Mesenchymal stem cell (in vitro differentiated cells and primary cell): Measurements from ENCODE around the gene PLIN5.
A peak's percentile ranks its signal among the peaks of the same experiment; 100 is the strongest.

Experiments used
- DNase-seq: peaks from one replicate; pipeline ENCODE4 v3.0.0-alpha.2; 2013
- H2AFZ ChIP-seq: one replicate; pipeline ENCODE4 v1.6.1; 2013; ENCODE audit warnings: low read depth, mild to moderate bottlenecking, control low read depth, inconsistent platforms, low read length, moderate library complexity
- H2AK5ac ChIP-seq: 2 replicates; pipeline ENCODE4 v1.6.1; 2013; ENCODE audit warnings: low read length, moderate library complexity, mild to moderate bottlenecking, inconsistent platforms; ENCODE audit not compliant: severe bottlenecking
- H2BK120ac ChIP-seq: one replicate; pipeline ENCODE4 v1.6.1; 2013; ENCODE audit warnings: low read depth, mild to moderate bottlenecking, inconsistent platforms, low read length, moderate library complexity
- H2BK12ac ChIP-seq, 2 experiments: one replicate each; pipeline ENCODE4 v1.6.1; 2013; ENCODE audit warnings: inconsistent platforms in 2 of 2, low read length in 2 of 2, mild to moderate bottlenecking in 2 of 2, moderate library complexity in 2 of 2, control low read depth in 1 of 2
- H2BK15ac ChIP-seq: one replicate; pipeline ENCODE4 v1.6.1; 2013; ENCODE audit warnings: mild to moderate bottlenecking, low read depth, inconsistent platforms; ENCODE audit not compliant: poor library complexity, severe bottlenecking
- H2BK5ac ChIP-seq: 2 replicates; pipeline ENCODE4 v1.6.1; 2013; ENCODE audit warnings: low read depth, mild to moderate bottlenecking, low read length, control low read depth, inconsistent platforms; ENCODE audit not compliant: poor library complexity, severe bottlenecking
- H3K14ac ChIP-seq, 2 experiments: one replicate each; pipeline ENCODE4 v1.6.1; 2013; ENCODE audit warnings: inconsistent platforms in 2 of 2, low read length in 2 of 2, control low read depth in 1 of 2, mild to moderate bottlenecking in 1 of 2, moderate library complexity in 1 of 2
- H3K18ac ChIP-seq, 2 experiments: one replicate each; pipeline ENCODE4 v1.6.1; 2013; ENCODE audit warnings: inconsistent platforms in 2 of 2, low read length in 2 of 2, control low read depth in 1 of 2, low read depth in 1 of 2, mild to moderate bottlenecking in 1 of 2
- H3K23ac ChIP-seq, 2 experiments: one replicate each; pipeline ENCODE4 v1.6.1; 2013; ENCODE audit warnings: inconsistent platforms in 2 of 2, low read length in 2 of 2, mild to moderate bottlenecking in 2 of 2, moderate library complexity in 2 of 2, control low read depth in 1 of 2
- H3K27ac ChIP-seq: 2 replicates; pipeline ENCODE4 v1.5.1; 2013; ENCODE audit warnings: mild to moderate bottlenecking, moderate library complexity, low read length, control low read depth, inconsistent platforms; ENCODE audit not compliant: poor library complexity, severe bottlenecking
- H3K27me3 ChIP-seq, 2 experiments: 2 replicates each; pipeline versions ENCODE4 v1.6.1 to v1.7.0; 2013; ENCODE audit warnings: low read length in 2 of 2, mild to moderate bottlenecking in 2 of 2, moderate library complexity in 2 of 2, control low read depth in 1 of 2, inconsistent platforms in 1 of 2; ENCODE audit not compliant: control insufficient read depth in 1 of 2, insufficient read depth in 1 of 2
- H3K36me3 ChIP-seq, 2 experiments: 2 replicates each; pipeline versions ENCODE4 v1.6.1 to v1.7.0; 2013; ENCODE audit warnings: low read length in 2 of 2, control low read depth in 1 of 2, inconsistent platforms in 1 of 2, low read depth in 1 of 2, mild to moderate bottlenecking in 1 of 2; ENCODE audit not compliant: insufficient read depth in 2 of 2, control insufficient read depth in 1 of 2
- H3K4ac ChIP-seq, 2 experiments: one replicate each; pipeline ENCODE4 v1.6.1; 2013; ENCODE audit warnings: inconsistent platforms in 2 of 2, low read length in 2 of 2, mild to moderate bottlenecking in 2 of 2, moderate library complexity in 2 of 2, control low read depth in 1 of 2, low read depth in 1 of 2
- H3K4me1 ChIP-seq: 2 replicates; pipeline ENCODE4 v1.6.1; 2013; ENCODE audit warnings: low read depth, low read length, control low read depth; ENCODE audit not compliant: control insufficient read depth, insufficient read depth
- H3K4me2 ChIP-seq: 2 replicates; pipeline ENCODE4 v1.6.1; 2013; ENCODE audit warnings: low read length, mild to moderate bottlenecking, inconsistent platforms; ENCODE audit not compliant: poor library complexity, severe bottlenecking
- H3K4me3 ChIP-seq, 2 experiments: 2 replicates each; pipeline versions ENCODE4 v1.5.1 to v1.7.0; 2013; ENCODE audit warnings: low read length in 2 of 2, mild to moderate bottlenecking in 2 of 2, control low read depth in 1 of 2, low read depth in 1 of 2; ENCODE audit not compliant: insufficient read depth in 1 of 2
- H3K79me1 ChIP-seq: replicated peaks from 2 replicates; pipeline ENCODE4 v1.6.1; 2013; ENCODE audit warnings: mild to moderate bottlenecking, control low read depth, low read length, inconsistent platforms; ENCODE audit not compliant: poor library complexity, severe bottlenecking
- H3K9ac ChIP-seq: 2 replicates; pipeline ENCODE4 v1.7.0; 2013; ENCODE audit warnings: mild to moderate bottlenecking, low read length, moderate library complexity
- H3K9me3 ChIP-seq: 2 replicates; pipeline ENCODE4 v1.7.0; 2013; ENCODE audit warnings: mild to moderate bottlenecking, low read length; ENCODE audit not compliant: control insufficient read depth
- H4K8ac ChIP-seq: one replicate; pipeline ENCODE4 v1.6.1; 2013; ENCODE audit warnings: inconsistent platforms, mild to moderate bottlenecking, low read length, moderate library complexity
- H4K91ac ChIP-seq: one replicate; pipeline ENCODE4 v1.6.1; 2013; ENCODE audit warnings: mild to moderate bottlenecking, low read length, inconsistent platforms
- WGBS: methylation state at CpG from one replicate; pipeline ENCODE4 v1.1.7; 2013; ENCODE audit warnings: mixed read lengths; 5-methylcytosine and 5-hydroxymethylcytosine counted together

The PLIN5 gene

DNA sequence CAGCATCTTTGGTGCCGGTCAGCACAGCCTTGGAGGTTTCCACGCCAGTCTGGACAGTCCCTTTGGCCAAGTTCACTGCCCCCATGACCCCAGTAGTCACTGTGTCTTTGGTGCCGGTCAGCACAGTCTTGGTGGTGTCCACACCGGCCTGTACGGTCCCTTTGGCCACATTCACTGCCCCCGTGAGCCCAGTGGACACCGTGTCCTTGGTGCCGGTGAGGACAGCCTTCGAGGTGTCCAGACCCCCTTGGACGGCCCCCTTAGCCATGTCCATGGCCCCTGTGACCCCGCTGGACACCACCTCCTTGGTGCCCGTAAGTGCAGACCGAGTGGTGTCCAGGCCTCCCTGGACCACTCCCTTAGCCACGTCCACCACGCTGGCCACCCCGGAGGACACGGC is 21.8 kb downstream of the PLIN5 start:
- Histone ChIP-seq H3K36me3 (peaks cover 0 to 4% of the 10 kb centered on the region in 2 experiments), H3K4me1 (peaks cover 12% of the 10 kb centered on the region), H4K91ac (no peak overlapping the region), H3K23ac (no peak overlapping the region), H3K79me1 (no peaks in the 10 kb centered on the region), H2AK5ac (no peak overlapping the region), H3K4me3 (no peak overlapping the region), H2BK5ac (no peak overlapping the region), H3K27me3 (peaks cover 0 to 19% of the 10 kb centered on the region in 2 experiments), H3K18ac (no peak overlapping the region), H2AFZ (no peak overlapping the region), H2BK120ac (no peak overlapping the region), H3K4ac (no peak overlapping the region), H2BK12ac (no peak overlapping the region), H3K27ac (no peak overlapping the region), H3K9me3 (no peaks in the 10 kb centered on the region), H4K8ac (no peak overlapping the region), H3K4me2 (no peak overlapping the region), H3K9ac (no peak overlapping the region), H3K14ac (no peak overlapping the region), H2BK15ac (no peak overlapping the region)
- DNase-seq: no peak
- WGBS: 93% methylated on average over 17 of the region's 17 CpGs

DNA sequence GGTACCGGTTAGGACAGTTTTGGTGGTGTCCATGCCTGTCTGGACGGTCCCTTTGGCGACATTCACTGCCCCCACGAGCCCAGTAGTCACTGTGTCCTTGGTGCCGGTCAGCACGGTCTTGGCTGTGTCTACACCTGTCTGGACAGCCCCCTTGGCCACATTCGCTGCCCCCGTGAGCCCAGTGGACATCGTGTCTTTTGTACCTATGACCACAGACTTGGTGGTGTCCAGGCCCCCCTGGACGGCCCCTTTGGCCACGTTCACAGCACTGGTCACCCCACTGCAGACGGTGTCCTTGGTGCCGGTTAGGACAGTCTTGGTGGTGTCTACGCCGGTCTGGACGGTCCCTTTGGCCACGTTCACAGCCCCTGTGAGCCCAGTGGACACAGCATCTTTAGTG is 23.0 kb downstream of the PLIN5 start:
- Histone ChIP-seq H4K91ac (no peak overlapping the region), H3K4me1 (peaks cover 8% of the 10 kb centered on the region), H3K4me3 (no peak overlapping the region), H3K4me2 (no peak overlapping the region), H2BK120ac (no peak overlapping the region), H4K8ac (no peak overlapping the region), H3K27ac (no peak overlapping the region), H2AFZ (no peak overlapping the region), H2BK12ac (no peak overlapping the region), H2BK15ac (no peak overlapping the region), H2BK5ac (no peak overlapping the region), H3K4ac (no peak overlapping the region), H3K9me3 (no peaks in the 10 kb centered on the region), H3K14ac (peak overlapping the region in 1 of 2 experiments; percentile 4), H2AK5ac (no peak overlapping the region), H3K79me1 (no peaks in the 10 kb centered on the region), H3K36me3 (peaks cover 0 to 14% of the 10 kb centered on the region in 2 experiments), H3K9ac (no peak overlapping the region), H3K18ac (no peak overlapping the region), H3K23ac (no peak overlapping the region), H3K27me3 (peaks cover 0 to 9% of the 10 kb centered on the region in 2 experiments)
- WGBS: 86% methylated on average over 17 of the region's 17 CpGs
- DNase-seq: no peak

DNA sequence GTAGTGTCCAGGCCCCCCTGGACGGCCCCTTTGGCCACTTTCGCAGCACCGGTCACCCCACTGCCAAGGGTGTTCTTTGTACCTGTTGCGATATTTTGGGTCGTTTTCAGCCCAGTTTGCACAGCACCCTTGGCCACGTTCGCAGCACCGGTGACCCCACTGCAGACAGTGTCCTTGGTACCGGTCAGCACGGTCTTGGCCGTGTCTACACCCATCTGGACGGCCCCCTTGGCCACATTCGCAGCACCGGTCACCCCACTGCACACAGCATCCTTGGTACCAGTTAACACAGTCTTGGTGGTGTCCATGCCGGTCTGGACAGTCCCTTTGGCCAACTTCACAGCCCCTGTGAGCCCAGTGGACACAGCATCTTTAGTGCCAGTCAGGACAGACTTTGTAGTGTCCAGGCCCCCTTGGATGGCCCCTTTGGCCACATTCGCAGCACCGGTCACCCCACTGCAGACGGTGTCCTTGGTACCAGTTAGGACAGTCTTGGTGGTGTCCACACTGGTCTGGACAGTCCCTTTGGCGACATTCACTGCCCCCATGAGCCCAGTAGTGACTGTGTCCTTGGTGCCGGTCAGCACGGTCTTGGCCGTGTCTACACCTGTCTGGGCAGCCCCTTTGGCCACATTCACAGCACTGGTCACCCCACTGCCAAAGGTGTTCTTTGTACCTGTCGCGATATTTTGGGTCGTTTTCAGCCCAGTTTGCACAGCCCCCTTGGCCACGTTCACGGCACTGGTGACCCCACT is 23.5 kb downstream of the PLIN5 start:
- Histone ChIP-seq H3K36me3 (peaks cover 4 to 20% of the 10 kb centered on the region in 2 experiments), H2BK5ac (no peak overlapping the region), H3K79me1 (peaks cover 2% of the 10 kb centered on the region), H3K27ac (no peak overlapping the region), H2AFZ (no peak overlapping the region), H2BK120ac (no peak overlapping the region), H3K9me3 (no peaks in the 10 kb centered on the region), H3K27me3 (peaks cover 0 to 5% of the 10 kb centered on the region in 2 experiments), H3K18ac (no peak overlapping the region), H3K4me1 (peaks cover 8% of the 10 kb centered on the region), H2BK15ac (no peak overlapping the region), H2AK5ac (no peak overlapping the region), H2BK12ac (no peak overlapping the region), H3K23ac (no peak overlapping the region), H4K8ac (peak overlapping the region; percentile 29), H3K4me3 (no peak overlapping the region), H3K4ac (no peak overlapping the region), H3K4me2 (no peak overlapping the region), H4K91ac (peak overlapping the region; percentile 20), H3K14ac (no peak overlapping the region), H3K9ac (no peak overlapping the region)
- no peak for DNase-seq
- 88% methylated on average over 27 of the region's 27 CpGs for WGBS

DNA sequence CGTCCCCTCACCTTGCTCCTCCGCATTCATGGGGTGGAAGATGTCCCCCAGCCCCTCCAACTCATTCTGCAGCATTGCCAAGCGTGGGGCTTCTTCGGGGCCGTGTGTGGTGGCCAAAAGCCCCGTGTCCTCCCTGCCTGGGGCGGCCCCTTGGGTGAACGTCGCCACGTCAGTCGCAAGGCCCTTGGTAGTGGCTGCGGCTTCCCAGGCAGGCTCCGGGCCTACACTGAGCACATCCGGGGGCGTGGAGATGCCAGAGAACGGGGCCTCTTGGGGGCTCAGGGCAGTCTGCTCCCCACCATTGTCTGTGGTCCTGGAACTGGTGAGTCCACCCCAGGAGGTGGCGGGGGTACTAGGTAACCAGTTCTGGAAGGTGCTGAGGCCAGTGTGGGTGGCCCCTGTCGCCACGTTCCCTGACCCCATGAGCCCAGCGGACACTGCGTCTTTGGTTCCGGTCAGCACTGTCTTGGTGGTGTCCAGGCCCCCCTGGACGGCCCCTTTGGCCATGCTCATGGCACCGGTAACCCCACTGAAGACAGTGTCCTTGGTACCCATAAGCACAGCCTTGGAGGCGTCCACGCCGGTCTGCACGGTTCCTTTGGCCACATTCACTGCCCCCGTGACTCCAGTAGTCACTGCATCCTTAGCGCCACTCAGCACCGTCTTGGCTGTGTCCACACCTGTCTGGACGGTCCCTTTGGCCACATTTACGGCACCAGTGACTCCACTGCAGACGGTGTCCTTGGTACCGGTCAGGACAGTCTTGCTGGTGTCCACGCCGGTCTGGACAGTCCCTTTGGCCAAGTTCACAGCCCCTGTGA is 24.4 kb downstream of the PLIN5 start:
- H2BK15ac ChIP-seq: no peak overlapping the region
- no peak overlapping the region for H2AK5ac ChIP-seq
- H3K4me1 ChIP-seq: peaks cover 10% of the 10 kb centered on the region
- no peak overlapping the region for H3K4me3 ChIP-seq
- no peak overlapping the region for H3K4me2 ChIP-seq
- no peak overlapping the region for H2BK12ac ChIP-seq
- peaks cover 0 to 3% of the 10 kb centered on the region in 2 experiments for H3K27me3 ChIP-seq
- no peak overlapping the region for H3K27ac ChIP-seq
- WGBS: 88% methylated on average over 37 of the region's 37 CpGs
- no peak overlapping the region for H2BK120ac ChIP-seq
- H3K79me1 ChIP-seq: peaks cover 2% of the 10 kb centered on the region
- H3K9me3 ChIP-seq: no peaks in the 10 kb centered on the region
- peaks cover 12 to 28% of the 10 kb centered on the region in 2 experiments for H3K36me3 ChIP-seq
- no peak overlapping the region for H2BK5ac ChIP-seq
- H4K91ac ChIP-seq: peak overlapping the region; percentile 20
- no peak for DNase-seq
- no peak overlapping the region for H3K14ac ChIP-seq
- no peak overlapping the region for H3K18ac ChIP-seq
- H4K8ac ChIP-seq: no peak overlapping the region
- H2AFZ ChIP-seq: no peak overlapping the region
- no peak overlapping the region for H3K23ac ChIP-seq
- H3K9ac ChIP-seq: no peak overlapping the region
- H3K4ac ChIP-seq: peak overlapping the region in 1 of 2 experiments; percentile 13
